Measurements from ENCODE around the gene RIPOR2. TPM values are rescaled to one million over a fixed set of nuclear protein-coding genes. Genes with fewer than 3 reads are reported as not detected.

RIPOR2 gene
- polyA plus RNA-seq (ENCODE audit: insufficient read length in 12 of 12) = 10 to 100 TPM in 11 of 12 donors, not detected in 1; 22.2 to 39.9 (median 29.9) TPM
- long read RNA-seq, donor 1, partial matches to known transcripts = 9 of 9 reads
- long read RNA-seq, donor 1, other reads (novel, unspliced or antisense) = 0 of 9 reads
- long read RNA-seq, donor 2, partial matches to known transcripts = 5 of 5 reads
- long read RNA-seq, donor 2, other reads (novel, unspliced or antisense) = 0 of 5 reads
- long read RNA-seq, donor 3, partial matches to known transcripts = 0 of 1 reads
- long read RNA-seq, donor 3, other reads (novel, unspliced or antisense) = 0 of 1 reads
- long read RNA-seq, donor 4, partial matches to known transcripts = 0 of 3 reads
- long read RNA-seq, donor 4, other reads (novel, unspliced or antisense) = 0 of 3 reads
- long read RNA-seq, donor 5 = 0 reads
- long read RNA-seq, donor 6, full-length matches to known transcripts = 2 of 2 reads
- long read RNA-seq, donor 6, partial matches to known transcripts = 0 of 2 reads
- long read RNA-seq, donor 6, other reads (novel, unspliced or antisense) = 0 of 2 reads
- long read RNA-seq, donor 7, partial matches to known transcripts = 0 of 1 reads
- long read RNA-seq, donor 7, other reads (novel, unspliced or antisense) = 0 of 1 reads
- long read RNA-seq, donor 8 = 0 reads
- long read RNA-seq, donor 9, partial matches to known transcripts = 0 of 1 reads
- long read RNA-seq, donor 9, other reads (novel, unspliced or antisense) = 0 of 1 reads
- long read RNA-seq, donor 10 = 0 reads
- long read RNA-seq, donor 11, partial matches to known transcripts = 7 of 7 reads
- long read RNA-seq, donor 11, other reads (novel, unspliced or antisense) = 0 of 7 reads

GRCh38 chr6:24935366-24936152, at the start of gene RIPOR2:
Gene RIPOR2 (minus strand): TSS chr6:24935960. CDS start chr6:24935898, 62 bp downstream.
- no peak for DNase-seq

GRCh38 chr6:24985323-24985722, 49.6 kb upstream of the RIPOR2 start:
- no peak for DNase-seq

GRCh38 chr6:24982231-24982630, 46.5 kb upstream of the RIPOR2 start:
- DNase-seq = no peak

- no peak for DNase-seq
Observed at GRCh38 chr6:24981386-24981760, 45.6 kb upstream of the RIPOR2 start.

GRCh38 chr6:24980507-24981385, 45.0 kb upstream of the RIPOR2 start:
- DNase-seq = no peak

- DNase-seq = no peak
Observed at GRCh38 chr6:24979176-24979575, 43.4 kb upstream of the RIPOR2 start.

GRCh38 chr6:24974182-24975171, 38.7 kb upstream of the RIPOR2 start:
- DNase-seq = no peak

GRCh38 chr6:24972311-24972958, 36.7 kb upstream of the RIPOR2 start:
- no peak for DNase-seq

- no peak for DNase-seq
Observed at GRCh38 chr6:24971067-24971466, 35.3 kb upstream of the RIPOR2 start.

- no peak for DNase-seq
Observed at GRCh38 chr6:24969343-24969860, 33.6 kb upstream of the RIPOR2 start.

GRCh38 chr6:24968783-24969182, 33.0 kb upstream of the RIPOR2 start:
- no peak for DNase-seq

- no peak for DNase-seq
Observed at GRCh38 chr6:24967211-24967610, 31.5 kb upstream of the RIPOR2 start.

GRCh38 chr6:24966381-24966780, 30.6 kb upstream of the RIPOR2 start:
- DNase-seq = no peak

- no peak for DNase-seq
Observed at GRCh38 chr6:24963887-24964570, 28.3 kb upstream of the RIPOR2 start.

GRCh38 chr6:24963339-24963738, 27.6 kb upstream of the RIPOR2 start:
- DNase-seq = no peak

GRCh38 chr6:24961852-24962251, 26.1 kb upstream of the RIPOR2 start:
- no peak for DNase-seq

- DNase-seq = no peak
Observed at GRCh38 chr6:24960991-24961475, 25.3 kb upstream of the RIPOR2 start.

GRCh38 chr6:24959319-24959718, 23.6 kb upstream of the RIPOR2 start:
- DNase-seq = no peak
